ENCODE data around the gene IFT20.

GRCh38 chr17:28372203-28372944, 37.1 kb upstream of the IFT20 start:
- TF ChIP-seq PPARA (CRISPR knock-in tag; IDR thresholded peaks at IDR 0.05; ENCODE audit: borderline replicate concordance) (no peak), CSDC2 (CRISPR knock-in tag; IDR thresholded peaks at IDR 0.05) (no peak), ZC3H10 (CRISPR knock-in tag; IDR thresholded peaks at IDR 0.05) (no peak), ZNF8 (CRISPR knock-in tag; IDR thresholded peaks at IDR 0.05) (no peak), ZNF565 (CRISPR knock-in tag; conservative IDR thresholded peaks at IDR 0.05; ENCODE audit: low read depth) (no peak), GLIS3 (CRISPR knock-in tag; IDR thresholded peaks at IDR 0.05) (no peak), BACH2 (CRISPR knock-in tag; IDR thresholded peaks at IDR 0.05; ENCODE audit: borderline replicate concordance) (no peak), TSHZ2 (CRISPR knock-in tag; IDR thresholded peaks at IDR 0.05) (no peak), ARNTL (CRISPR knock-in tag; IDR thresholded peaks at IDR 0.05; ENCODE audit: borderline replicate concordance, low read depth) (no peak), CREB5 (CRISPR knock-in tag; IDR thresholded peaks at IDR 0.05; ENCODE audit: low read depth) (no peak), PATZ1 (CRISPR knock-in tag; IDR thresholded peaks at IDR 0.05; ENCODE audit: borderline replicate concordance) (no peak), ZNF70 (CRISPR knock-in tag; IDR thresholded peaks at IDR 0.05) (no peak), TOX (CRISPR knock-in tag; IDR thresholded peaks at IDR 0.05; ENCODE audit: borderline replicate concordance) (no peak)

All from SK-N-SH treated with all-trans-retinoic acid at 6 μM for 48 hours (cell line).